ENCODE results near the gene APPBP2.

DNA sequence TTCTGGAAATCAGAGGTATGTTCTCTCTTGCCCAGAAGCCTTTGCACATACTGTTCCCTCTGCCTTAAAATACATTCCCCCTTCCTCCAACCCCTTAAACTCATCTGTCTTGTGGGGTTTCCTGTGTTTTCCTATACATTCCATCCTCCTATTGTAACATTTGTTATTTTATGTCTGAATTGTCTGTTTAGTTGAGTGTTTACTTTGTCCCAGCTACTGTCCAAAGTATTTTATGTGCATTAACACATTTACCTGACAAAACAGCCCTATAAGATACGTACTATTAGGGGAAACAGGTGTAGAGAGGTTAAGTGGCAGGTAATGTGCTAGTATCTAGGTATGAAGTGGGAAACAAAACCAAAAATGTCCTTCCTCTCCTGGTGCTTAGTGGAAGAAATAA is 61.7 kb downstream of the APPBP2 start:
- TF ChIP-seq HDAC2 (IDR thresholded peaks at IDR 0.05) (no peak), MAZ (IDR thresholded peaks at IDR 0.05; ENCODE audit: borderline replicate concordance, low read depth, low read length) (no peak), CHD2 (IDR thresholded peaks at IDR 0.05; ENCODE audit: low read length, partially characterized antibody) (no peak), RAD21 (conservative IDR thresholded peaks at IDR 0.05 in 1 of 2, IDR thresholded peaks at IDR 0.05 in 1 of 2) (no peak), JUNB (IDR thresholded peaks at IDR 0.05) (no peak), ZFP36 (IDR thresholded peaks at IDR 0.05; ENCODE audit: borderline replicate concordance, partially characterized antibody) (no peak), SMC3 (IDR thresholded peaks at IDR 0.05) (no peak), CBX8 (IDR thresholded peaks at IDR 0.05) (no peak)
- TF ChIP-seq, protein P1, sequence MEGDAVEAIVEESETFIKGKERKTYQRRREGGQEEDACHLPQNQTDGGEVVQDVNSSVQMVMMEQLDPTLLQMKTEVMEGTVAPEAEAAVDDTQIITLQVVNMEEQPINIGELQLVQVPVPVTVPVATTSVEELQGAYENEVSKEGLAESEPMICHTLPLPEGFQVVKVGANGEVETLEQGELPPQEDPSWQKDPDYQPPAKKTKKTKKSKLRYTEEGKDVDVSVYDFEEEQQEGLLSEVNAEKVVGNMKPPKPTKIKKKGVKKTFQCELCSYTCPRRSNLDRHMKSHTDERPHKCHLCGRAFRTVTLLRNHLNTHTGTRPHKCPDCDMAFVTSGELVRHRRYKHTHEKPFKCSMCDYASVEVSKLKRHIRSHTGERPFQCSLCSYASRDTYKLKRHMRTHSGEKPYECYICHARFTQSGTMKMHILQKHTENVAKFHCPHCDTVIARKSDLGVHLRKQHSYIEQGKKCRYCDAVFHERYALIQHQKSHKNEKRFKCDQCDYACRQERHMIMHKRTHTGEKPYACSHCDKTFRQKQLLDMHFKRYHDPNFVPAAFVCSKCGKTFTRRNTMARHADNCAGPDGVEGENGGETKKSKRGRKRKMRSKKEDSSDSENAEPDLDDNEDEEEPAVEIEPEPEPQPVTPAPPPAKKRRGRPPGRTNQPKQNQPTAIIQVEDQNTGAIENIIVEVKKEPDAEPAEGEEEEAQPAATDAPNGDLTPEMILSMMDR (IDR thresholded peaks at IDR 0.05), result no peak
- TF ChIP-seq, protein P2, sequence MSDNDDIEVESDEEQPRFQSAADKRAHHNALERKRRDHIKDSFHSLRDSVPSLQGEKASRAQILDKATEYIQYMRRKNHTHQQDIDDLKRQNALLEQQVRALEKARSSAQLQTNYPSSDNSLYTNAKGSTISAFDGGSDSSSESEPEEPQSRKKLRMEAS (IDR thresholded peaks at IDR 0.05), result no peak
- TF ChIP-seq, protein P3, sequence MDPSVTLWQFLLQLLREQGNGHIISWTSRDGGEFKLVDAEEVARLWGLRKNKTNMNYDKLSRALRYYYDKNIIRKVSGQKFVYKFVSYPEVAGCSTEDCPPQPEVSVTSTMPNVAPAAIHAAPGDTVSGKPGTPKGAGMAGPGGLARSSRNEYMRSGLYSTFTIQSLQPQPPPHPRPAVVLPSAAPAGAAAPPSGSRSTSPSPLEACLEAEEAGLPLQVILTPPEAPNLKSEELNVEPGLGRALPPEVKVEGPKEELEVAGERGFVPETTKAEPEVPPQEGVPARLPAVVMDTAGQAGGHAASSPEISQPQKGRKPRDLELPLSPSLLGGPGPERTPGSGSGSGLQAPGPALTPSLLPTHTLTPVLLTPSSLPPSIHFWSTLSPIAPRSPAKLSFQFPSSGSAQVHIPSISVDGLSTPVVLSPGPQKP (IDR thresholded peaks at IDR 0.05; ENCODE audit: low read depth, low read length), result no peak
- TF ChIP-seq, protein P4, sequence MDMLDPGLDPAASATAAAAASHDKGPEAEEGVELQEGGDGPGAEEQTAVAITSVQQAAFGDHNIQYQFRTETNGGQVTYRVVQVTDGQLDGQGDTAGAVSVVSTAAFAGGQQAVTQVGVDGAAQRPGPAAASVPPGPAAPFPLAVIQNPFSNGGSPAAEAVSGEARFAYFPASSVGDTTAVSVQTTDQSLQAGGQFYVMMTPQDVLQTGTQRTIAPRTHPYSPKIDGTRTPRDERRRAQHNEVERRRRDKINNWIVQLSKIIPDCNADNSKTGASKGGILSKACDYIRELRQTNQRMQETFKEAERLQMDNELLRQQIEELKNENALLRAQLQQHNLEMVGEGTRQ (IDR thresholded peaks at IDR 0.05), result no peak

Data from A549 (cell line).